ENCODE data around the gene CFAP46.
"Not testable (repeated sequence)": the region's sequence is repeated elsewhere in the genome, so short reads cannot be mapped to it uniquely, and the experiment has no call there.

CFAP46 gene

GRCh38 chr10:132845780-132846595 is 96.4 kb downstream of the CFAP46 start:
- H3K27ac ChIP-seq: no peak overlapping the region
- no peak for TF ChIP-seq CTCF (conservative IDR thresholded peaks at IDR 0.05; ENCODE audit: low read depth)
- CTCF ChIA-PET: interaction anchor here (0.5 to 0.7 kb wide), 2 partner anchors 50 to 401 kb away, joined by 3 read pairs; no protein-coding TSS in a partner anchor
- POLR2A ChIA-PET (ENCODE audit: low non-redundant PET): no interaction called here
- DNase-seq (ENCODE audit: low spot score): no peak

DNA sequence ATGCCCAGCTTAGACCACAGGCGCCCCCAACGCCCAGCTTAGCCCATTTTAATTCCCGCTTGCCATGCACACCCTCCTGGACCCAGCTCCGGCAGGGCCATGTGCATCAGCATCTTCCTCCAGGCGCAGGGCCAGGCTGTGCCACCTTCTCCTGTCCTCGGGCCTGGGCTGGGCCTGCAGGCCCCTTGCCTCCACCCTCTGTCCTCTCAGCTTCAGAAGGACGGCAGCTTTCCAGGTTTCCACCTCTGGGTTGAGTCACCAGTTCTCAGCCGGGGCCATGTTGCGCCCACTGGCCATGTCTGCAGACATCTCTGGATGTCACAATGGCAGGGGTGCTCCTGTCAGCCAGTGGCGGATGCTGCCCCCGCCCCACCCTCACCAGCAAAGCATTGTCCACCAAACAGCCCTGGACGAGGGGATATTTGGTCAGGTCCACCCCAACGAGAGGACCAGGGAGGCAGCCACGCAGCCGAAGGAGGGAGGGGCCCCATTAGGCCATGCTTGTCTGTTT is 97.3 kb downstream of the CFAP46 start:
- H3K27ac ChIP-seq: no peak overlapping the region
- DNase-seq (ENCODE audit: low spot score): no peak
- POLR2A ChIA-PET (ENCODE audit: low non-redundant PET): no interaction called here
- no peak for TF ChIP-seq CTCF (conservative IDR thresholded peaks at IDR 0.05; ENCODE audit: low read depth)
- CTCF ChIA-PET: interaction anchor here (0.5 kb wide), 1 partner anchor 39 kb away, joined by 3 read pairs; no protein-coding TSS in a partner anchor

DNA sequence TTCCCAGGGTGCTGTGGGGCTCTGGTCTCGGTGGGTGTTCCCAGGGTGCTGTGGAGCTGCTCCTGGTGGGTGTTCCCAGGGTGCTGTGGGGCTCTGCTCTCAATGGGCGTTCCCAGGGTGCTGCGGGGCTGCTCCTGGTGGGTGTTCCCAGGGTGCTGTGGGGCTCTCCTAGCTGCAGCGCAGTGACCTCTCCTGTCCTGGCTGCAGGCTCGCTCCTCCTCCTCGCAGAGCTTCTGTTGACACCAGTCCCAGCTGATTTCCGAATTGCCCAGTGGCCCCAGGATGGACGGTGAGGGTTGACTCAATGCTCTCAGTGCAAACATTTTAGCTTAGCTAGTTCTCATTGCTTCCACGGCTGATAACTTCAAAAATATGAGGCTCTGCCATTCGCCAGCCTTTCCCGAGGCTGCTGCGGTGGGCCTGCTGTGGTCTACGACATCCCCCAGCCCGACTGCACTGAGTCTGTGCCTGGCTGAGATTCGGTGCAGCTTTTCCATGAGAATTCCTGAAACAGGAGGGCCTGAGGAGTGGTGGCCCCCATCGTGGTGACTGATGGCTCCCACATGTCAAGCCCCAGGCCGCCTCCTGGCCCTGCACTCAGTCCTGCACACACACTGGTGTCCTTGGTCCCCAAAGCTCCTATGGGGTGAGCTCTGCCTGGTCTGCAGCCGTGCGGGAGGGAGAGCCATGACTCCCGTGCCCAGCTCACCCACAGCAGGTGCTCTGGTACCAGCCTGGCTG is 98.1 kb downstream of the CFAP46 start:
- ChIA-PET CTCF (interaction anchor here (0.5 kb wide), 1 partner anchor 38 kb away, joined by 3 read pairs; no protein-coding TSS in a partner anchor), POLR2A (ENCODE audit: low non-redundant PET) (no interaction called here)
- DNase-seq (ENCODE audit: low spot score): no peak
- TF ChIP-seq CTCF (conservative IDR thresholded peaks at IDR 0.05; ENCODE audit: low read depth): no peak
- H3K27ac ChIP-seq: no peak overlapping the region

DNA sequence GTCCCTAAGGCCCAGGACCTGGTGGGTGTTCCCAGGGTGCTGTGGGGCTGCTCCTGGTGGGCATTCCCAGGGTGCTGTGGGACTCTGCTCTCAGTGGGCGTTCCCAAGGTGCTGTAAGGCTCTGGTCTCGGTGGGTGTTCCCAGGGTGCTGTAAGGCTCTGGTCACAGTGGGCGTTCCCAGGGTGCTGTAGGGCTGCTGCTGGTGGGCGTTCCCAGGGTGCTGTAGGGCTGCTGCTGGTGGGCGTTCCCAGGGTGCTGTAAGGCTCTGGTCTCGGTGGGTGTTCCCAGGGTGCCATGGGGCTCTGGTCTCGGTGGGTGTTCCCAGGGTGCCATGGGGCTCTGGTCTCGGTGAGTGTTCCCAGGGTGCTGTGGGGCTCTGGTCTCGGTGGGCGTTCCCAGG is 99.1 kb downstream of the CFAP46 start:
- CTCF ChIA-PET; POLR2A ChIA-PET (ENCODE audit: low non-redundant PET); DNase-seq (ENCODE audit: low spot score); H3K27ac ChIP-seq: not testable (repeated sequence)

DNA sequence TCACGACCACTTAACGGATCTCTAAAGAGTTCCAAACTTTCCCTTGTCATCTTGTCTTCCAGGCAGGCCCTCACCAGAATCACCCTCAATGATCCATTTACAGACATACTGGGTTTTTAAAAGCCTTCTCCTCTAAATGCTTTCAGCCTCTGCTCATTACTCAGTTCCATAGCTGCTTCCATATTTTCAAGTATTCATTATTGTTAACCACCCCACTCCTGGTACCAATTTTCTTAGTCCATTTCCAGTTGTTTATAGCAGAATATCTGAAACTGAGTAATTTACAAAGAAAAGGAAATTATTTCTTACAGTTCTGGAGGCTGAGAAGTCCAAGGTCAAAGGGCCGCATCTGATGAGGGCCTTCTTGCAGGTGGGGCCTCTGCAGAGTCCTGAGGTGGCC is 100.0 kb downstream of the CFAP46 start:
- no peak for DNase-seq (ENCODE audit: low spot score)
- ChIA-PET POLR2A (ENCODE audit: low non-redundant PET) (no interaction called here), CTCF (no interaction called here)
- no peak overlapping the region for H3K27ac ChIP-seq
- no peak for TF ChIP-seq CTCF (conservative IDR thresholded peaks at IDR 0.05; ENCODE audit: low read depth)

- CTCF ChIA-PET: interaction anchor here (0.5 kb wide), 1 partner anchor 82 kb away, joined by 3 read pairs; no protein-coding TSS in a partner anchor
- no peak for TF ChIP-seq CTCF (conservative IDR thresholded peaks at IDR 0.05; ENCODE audit: low read depth)
- DNase-seq (ENCODE audit: low spot score): no peak
- no peak overlapping the region for H3K27ac ChIP-seq
- POLR2A ChIA-PET (ENCODE audit: low non-redundant PET): no interaction called here
Observed at GRCh38 chr10:132841615-132841975, 100.8 kb downstream of the CFAP46 start.
